Measurements from ENCODE around the gene TRIM72. TPM values are rescaled to one million over a fixed set of nuclear protein-coding genes. Genes with fewer than 3 reads are reported as not detected.
"Not testable (repeated sequence)": the region's sequence is repeated elsewhere in the genome, so short reads cannot be mapped to it uniquely, and the experiment has no call there.

The TRIM72 gene
- total RNA-seq, 2 donors from 2014 or later: 0.08 TPM; not detected in 1

DNA sequence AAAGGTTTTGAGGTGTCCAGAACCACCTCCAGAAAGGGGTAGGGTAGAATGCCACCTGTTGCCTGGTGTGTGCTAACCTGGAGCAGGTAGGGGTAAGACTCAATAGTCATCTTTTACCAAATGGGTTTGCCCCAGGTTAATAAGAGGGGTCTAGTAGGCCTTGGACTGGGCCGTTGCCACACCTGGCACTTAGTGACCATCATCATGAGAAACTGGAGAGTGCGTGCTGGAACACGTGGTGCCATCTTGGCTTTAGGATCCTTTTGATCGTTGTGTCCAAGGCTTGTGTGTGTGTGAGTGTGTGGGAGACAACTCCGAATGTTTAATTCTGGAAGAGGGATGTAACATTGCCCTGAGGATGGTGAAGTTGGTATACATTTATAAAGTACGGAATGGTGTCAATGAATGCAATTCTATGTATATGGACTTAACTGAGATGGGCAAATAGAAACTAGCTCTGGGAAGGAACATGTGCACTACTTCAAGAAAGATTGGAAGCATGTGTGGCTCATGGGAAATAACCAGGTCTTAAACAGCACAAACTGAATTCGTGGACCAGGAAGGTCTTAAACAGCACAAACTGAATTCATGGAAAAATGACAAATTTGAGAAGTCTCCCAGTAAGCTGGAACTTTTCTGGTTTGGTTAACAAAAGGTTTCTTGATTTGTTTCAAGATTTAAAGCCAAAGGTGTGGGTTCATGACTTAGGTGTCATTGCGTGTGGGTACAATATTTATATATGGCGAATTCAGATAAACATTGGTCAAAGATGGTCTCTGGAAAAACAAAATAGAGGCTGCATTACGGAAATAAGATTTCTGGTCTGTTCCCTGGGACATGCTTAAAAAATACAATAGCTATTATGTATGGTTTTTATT, 26.8 kb upstream of the TRIM72 start:
- no peaks in the 10 kb centered on the region for H3K27me3 Mint-ChIP-seq
- H3K36me3 Mint-ChIP-seq (ENCODE audit: low read depth): peaks cover 100% of the 10 kb centered on the region
- no peak for ATAC-seq (replicated peaks)
- H3K4me1 Mint-ChIP-seq: peaks cover 86% of the 10 kb centered on the region
- peak overlapping the region; percentile 99 for H3K4me3 Mint-ChIP-seq
- no peaks in the 10 kb centered on the region for H3K9me3 Mint-ChIP-seq
- peak overlapping the region; percentile 77 for H3K27ac Mint-ChIP-seq

DNA sequence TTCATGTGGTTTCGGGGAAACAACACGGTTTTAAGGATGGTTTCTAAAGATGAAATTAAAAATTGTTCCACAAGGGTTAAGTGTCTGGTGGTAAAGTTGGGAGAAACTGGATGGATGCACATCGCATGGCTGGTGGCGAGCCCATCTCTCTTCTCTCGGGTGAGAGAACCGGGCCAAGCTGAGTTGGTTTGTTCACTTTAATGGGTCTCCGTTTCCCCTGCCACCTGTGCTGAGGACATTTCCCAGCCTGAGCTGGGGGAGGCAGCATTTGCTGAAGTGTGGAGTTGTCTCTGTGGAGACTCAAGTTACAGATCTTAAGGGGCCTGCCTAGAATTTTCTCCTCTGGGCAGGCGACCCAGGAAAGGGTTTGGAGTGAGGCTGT, 26.1 kb upstream of the TRIM72 start:
- ATAC-seq (replicated peaks): no peak
- H3K36me3 Mint-ChIP-seq (ENCODE audit: low read depth): peaks cover 100% of the 10 kb centered on the region
- H3K4me3 Mint-ChIP-seq: peak overlapping the region; percentile 99
- peak overlapping the region; percentile 77 for H3K27ac Mint-ChIP-seq
- no peaks in the 10 kb centered on the region for H3K9me3 Mint-ChIP-seq
- no peaks in the 10 kb centered on the region for H3K27me3 Mint-ChIP-seq
- peaks cover 80% of the 10 kb centered on the region for H3K4me1 Mint-ChIP-seq

DNA sequence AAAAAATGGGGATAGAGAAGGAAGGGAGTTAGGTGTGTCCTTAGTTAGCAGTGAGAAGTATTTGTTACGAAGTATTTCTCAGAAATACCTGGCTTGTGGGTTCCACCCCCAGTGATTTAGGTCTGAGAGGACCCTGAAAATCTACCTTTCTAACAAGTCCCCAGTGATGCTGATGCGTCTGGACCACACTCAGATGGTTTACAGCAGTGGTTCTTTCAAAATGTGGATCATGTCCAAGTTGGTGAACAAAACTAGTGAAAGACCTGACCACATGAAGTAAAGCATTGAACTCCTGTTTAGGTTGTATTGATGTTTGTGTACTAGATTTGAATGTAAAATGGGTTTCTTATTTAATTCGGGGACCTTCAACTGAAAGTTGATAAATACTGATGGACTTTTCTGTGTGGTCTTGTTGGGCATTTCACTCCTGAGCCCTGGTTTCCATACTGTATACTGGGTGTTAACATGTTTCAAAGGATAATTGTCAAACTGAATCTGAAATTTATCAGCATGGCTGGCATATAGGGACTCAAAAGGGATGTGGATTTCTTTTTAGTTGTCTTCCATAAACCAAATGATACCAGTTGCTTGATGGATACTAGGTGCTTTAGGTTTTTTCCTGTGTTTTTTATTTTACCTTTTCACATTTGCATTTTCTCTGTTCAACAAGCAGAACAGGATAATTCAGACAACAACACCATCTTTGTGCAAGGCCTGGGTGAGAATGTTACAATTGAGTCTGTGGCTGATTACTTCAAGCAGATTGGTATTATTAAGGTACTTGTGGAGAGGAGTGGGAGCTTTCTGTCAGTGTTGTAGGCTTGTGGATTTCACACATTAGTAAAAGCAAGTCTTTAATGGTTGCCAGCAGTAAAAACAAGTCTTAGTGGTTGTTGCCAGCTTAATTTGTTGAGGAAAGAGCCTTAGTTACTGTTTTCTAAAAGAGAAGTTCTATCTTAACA, 25.2 kb upstream of the TRIM72 start:
- H3K27me3 Mint-ChIP-seq: no peaks in the 10 kb centered on the region
- no peaks in the 10 kb centered on the region for H3K9me3 Mint-ChIP-seq
- peaks cover 100% of the 10 kb centered on the region for H3K36me3 Mint-ChIP-seq (ENCODE audit: low read depth)
- peaks cover 81% of the 10 kb centered on the region for H3K4me1 Mint-ChIP-seq
- peak overlapping the region; percentile 77 for H3K27ac Mint-ChIP-seq
- ATAC-seq (replicated peaks): peak; percentile 18
- peak overlapping the region; percentile 99 for H3K4me3 Mint-ChIP-seq

DNA sequence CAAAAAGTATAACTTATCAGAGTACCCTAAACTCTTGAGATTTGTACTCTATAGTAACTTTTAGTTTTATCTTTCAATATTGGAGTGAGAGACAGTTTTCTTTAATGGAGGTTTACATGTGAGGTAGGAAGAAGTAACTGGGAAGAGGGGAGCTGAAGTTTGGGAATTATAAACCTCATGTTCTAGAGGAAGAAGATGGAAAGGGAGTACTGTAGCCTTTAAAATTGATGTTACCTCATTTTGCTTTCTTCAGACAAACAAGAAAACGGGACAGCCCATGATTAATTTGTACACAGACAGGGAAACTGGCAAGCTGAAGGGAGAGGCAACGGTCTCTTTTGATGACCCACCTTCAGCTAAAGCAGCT, 24.5 kb upstream of the TRIM72 start:
- ATAC-seq (replicated peaks): no peak
- Mint-ChIP-seq H3K27me3 (no peaks in the 10 kb centered on the region), H3K9me3 (no peaks in the 10 kb centered on the region), H3K4me3 (peak overlapping the region; percentile 99), H3K27ac (peak overlapping the region; percentile 77), H3K36me3 (ENCODE audit: low read depth) (peaks cover 100% of the 10 kb centered on the region), H3K4me1 (peaks cover 82% of the 10 kb centered on the region)

DNA sequence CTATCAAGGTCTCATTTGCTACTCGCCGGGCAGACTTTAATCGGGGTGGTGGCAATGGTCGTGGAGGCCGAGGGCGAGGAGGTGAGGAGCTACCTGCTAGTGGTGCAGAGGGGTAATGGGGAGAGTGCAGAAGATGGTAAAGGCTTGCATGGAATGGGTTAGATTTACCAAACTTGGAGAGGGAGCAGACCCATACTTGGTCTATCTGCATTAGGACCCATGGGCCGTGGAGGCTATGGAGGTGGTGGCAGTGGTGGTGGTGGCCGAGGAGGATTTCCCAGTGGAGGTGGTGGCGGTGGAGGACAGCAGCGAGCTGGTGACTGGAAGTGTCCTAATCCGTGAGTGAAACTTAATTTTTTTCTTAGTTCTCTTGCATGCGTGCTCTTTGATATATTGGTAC, 23.9 kb upstream of the TRIM72 start:
- Mint-ChIP-seq H3K4me1 (peaks cover 76% of the 10 kb centered on the region), H3K9me3 (no peaks in the 10 kb centered on the region), H3K27me3 (no peaks in the 10 kb centered on the region), H3K27ac (peak overlapping the region; percentile 77), H3K36me3 (ENCODE audit: low read depth) (peaks cover 100% of the 10 kb centered on the region), H3K4me3 (peak overlapping the region; percentile 99)
- no peak for ATAC-seq (replicated peaks)

DNA sequence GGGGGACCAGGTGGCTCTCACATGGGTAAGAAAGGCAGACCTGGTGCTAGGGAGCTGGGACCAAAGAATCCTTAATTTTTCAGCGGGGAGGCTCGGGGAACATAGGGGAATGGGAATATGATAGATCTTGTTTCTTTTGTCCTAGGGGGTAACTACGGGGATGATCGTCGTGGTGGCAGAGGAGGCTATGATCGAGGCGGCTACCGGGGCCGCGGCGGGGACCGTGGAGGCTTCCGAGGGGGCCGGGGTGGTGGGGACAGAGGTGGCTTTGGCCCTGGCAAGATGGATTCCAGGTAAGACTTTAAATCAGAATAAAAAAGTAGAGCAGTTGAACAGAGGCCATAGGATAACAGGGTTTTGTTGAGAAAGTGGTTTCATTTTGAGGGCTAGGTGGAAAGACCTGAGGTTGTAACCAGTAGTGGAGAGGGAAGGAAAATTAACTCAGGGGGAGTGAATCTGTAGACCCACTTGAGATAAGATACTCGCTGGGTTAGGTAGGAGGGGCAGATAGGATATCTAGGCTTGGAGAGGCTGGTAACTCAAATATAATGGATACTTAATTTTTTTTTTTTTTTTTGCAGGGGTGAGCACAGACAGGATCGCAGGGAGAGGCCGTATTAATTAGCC, 23.0 kb upstream of the TRIM72 start:
- peaks cover 100% of the 10 kb centered on the region for H3K36me3 Mint-ChIP-seq (ENCODE audit: low read depth)
- no peaks in the 10 kb centered on the region for H3K27me3 Mint-ChIP-seq
- no peaks in the 10 kb centered on the region for H3K9me3 Mint-ChIP-seq
- peaks cover 67% of the 10 kb centered on the region for H3K4me1 Mint-ChIP-seq
- H3K4me3 Mint-ChIP-seq: no peak overlapping the region
- H3K27ac Mint-ChIP-seq: peak overlapping the region; percentile 77
- ATAC-seq (replicated peaks): no peak

DNA sequence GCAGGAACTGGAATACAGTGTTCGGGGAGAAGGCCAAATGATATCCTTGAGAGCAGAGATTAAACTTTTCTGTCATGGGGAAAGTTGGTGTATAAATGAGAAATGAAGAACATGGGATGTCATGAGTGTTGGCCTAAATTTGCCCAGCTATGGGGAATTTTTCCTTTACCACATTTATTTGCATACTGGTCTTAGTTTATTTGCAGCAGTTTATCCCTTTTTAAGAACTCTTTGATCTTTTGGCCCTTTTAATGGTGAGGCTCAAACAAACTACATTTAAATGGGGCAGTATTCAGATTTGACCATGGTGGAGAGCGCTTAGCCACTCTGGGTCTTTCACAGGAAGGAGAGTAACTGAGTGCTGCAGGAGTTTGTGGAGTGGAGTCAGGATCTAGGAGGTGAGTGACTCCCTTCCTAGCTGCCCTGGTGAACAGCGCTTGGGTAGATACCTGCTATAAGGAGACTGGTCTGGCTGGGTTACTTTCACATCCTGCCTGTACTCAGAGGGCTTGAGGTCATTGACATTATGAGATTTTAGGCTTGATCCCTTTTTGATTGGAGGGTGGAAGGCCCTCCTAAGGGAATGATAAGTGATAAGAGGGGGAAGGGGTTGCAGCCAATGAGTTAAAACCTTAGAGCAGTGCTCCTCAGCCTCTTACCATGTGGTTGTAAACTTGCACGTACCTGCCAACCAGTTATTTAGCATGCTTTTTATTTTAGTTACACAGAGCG, 22.1 kb upstream of the TRIM72 start:
- H3K27ac Mint-ChIP-seq: peak overlapping the region; percentile 77
- H3K9me3 Mint-ChIP-seq: no peaks in the 10 kb centered on the region
- no peak for ATAC-seq (replicated peaks)
- peak overlapping the region; percentile 14 for H3K4me3 Mint-ChIP-seq
- peaks cover 100% of the 10 kb centered on the region for H3K36me3 Mint-ChIP-seq (ENCODE audit: low read depth)
- H3K27me3 Mint-ChIP-seq: no peaks in the 10 kb centered on the region
- H3K4me1 Mint-ChIP-seq: peaks cover 58% of the 10 kb centered on the region

DNA sequence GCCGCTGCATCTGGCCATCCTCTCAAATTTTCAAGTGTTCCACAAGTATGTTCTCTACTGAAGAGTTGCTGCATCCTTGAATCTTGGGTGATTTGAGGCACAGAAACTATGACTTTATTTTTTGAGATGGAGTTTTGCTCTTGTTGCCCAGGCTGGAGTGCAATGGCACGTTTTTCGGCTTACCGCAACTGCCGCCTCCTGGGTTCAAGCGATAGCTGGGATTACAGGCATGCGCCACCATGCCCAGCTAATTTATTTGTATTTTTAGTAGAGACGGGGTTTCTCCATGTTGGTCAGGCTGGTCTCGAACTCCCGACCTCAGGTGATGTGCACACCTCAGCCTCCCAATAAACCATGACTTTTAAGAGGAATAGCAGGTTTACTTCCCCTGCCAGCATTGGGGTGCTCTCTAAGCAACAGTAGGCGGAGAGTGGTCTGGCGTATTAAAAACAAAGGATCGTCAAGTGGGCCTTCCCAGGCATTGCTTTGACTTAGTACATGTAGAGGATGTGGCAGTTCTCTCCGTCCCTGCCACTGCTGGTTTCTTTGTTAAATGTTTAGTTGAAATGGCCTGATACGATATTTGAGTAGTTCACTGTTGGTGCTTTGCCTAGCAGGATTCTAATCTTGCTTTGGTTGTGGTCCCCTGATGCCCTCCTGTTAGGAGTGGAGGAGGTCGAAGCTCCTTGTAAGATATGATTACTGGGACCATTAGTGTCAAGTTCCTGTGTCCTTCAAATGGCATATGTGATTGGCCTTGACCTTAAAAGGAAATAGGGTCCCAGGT, 20.9 kb upstream of the TRIM72 start:
- ATAC-seq (replicated peaks): no peak
- Mint-ChIP-seq H3K4me1 (peaks cover 50% of the 10 kb centered on the region), H3K36me3 (ENCODE audit: low read depth) (peaks cover 99% of the 10 kb centered on the region), H3K9me3 (no peaks in the 10 kb centered on the region), H3K27me3 (no peaks in the 10 kb centered on the region), H3K4me3 (peak overlapping the region; percentile 35), H3K27ac (peak overlapping the region; percentile 80)

DNA sequence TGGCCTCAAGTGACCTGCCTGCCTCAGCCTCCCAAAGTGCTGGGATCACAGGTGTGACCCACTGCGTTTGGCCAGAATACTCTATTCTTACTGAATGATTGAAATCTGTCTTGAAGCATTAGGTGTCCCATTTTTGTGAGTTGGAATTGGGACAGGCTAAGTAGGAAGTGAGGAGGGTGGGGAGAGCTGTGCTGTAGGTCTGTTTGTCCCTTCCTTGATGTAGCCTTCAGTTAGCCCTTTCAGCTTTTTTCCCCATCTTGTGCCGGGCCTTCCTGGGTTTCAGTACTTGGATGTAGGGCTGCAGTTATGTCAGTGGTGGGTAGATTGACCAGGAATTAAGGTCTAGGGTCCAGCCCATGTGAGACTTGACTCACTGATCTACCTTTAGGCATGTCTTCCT, 20.0 kb upstream of the TRIM72 start:
- peaks cover 47% of the 10 kb centered on the region for H3K4me1 Mint-ChIP-seq
- H3K27ac Mint-ChIP-seq: peak overlapping the region; percentile 80
- no peaks in the 10 kb centered on the region for H3K9me3 Mint-ChIP-seq
- peaks cover 98% of the 10 kb centered on the region for H3K36me3 Mint-ChIP-seq (ENCODE audit: low read depth)
- no peak for ATAC-seq (replicated peaks)
- H3K4me3 Mint-ChIP-seq: peak overlapping the region; percentile 35
- H3K27me3 Mint-ChIP-seq: no peaks in the 10 kb centered on the region

DNA sequence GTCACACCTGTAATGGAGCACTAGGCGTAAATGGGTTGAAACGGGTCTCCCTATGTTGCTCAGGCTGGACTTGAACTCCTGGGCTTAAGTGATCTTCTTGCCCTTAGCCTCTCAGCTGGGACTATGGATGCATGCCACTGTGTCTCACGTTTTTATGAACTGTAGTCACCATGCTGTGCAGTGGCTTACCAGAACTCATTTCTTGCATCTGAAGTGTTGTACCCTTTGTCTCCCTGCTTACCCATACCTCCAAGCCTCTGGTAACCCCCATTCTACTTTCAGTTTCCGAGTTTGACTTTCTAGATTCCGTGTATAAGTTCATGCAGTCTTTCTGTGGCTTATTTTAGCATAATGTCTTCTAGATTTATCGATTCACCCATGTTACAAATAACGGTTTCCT, 19.0 kb upstream of the TRIM72 start:
- H3K9me3 Mint-ChIP-seq: no peaks in the 10 kb centered on the region
- ATAC-seq (replicated peaks): peak; percentile 92
- H3K27ac Mint-ChIP-seq: peak overlapping the region; percentile 80
- peaks cover 47% of the 10 kb centered on the region for H3K4me1 Mint-ChIP-seq
- peak overlapping the region; percentile 35 for H3K4me3 Mint-ChIP-seq
- H3K27me3 Mint-ChIP-seq: no peaks in the 10 kb centered on the region
- H3K36me3 Mint-ChIP-seq (ENCODE audit: low read depth): peaks cover 96% of the 10 kb centered on the region

DNA sequence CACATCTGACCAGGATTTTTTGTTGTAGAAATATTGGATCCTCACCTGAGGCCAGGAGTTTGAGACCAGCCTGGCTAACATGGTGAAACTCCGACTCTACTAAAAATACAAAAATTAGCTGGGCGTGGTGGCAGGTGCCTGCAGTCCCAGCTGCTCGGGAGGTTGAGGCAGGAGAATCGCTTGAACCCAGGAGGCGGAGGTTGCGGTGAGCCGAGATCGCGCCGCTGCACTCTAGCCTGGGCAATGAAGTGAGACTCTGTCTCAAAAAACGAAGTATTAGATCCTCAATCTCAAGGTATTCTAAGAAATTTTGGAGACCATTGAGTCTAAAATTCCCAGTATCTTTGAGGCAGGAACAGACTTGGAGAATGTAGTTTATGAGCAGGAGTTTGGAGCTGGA, 18.1 kb upstream of the TRIM72 start:
- not testable (repeated sequence) for H3K9me3 Mint-ChIP-seq; H3K27me3 Mint-ChIP-seq; ATAC-seq (replicated peaks); H3K4me3 Mint-ChIP-seq
- peaks cover 42% of the 10 kb centered on the region for H3K4me1 Mint-ChIP-seq
- H3K27ac Mint-ChIP-seq: peak overlapping the region; percentile 71
- peaks cover 89% of the 10 kb centered on the region for H3K36me3 Mint-ChIP-seq (ENCODE audit: low read depth)

DNA sequence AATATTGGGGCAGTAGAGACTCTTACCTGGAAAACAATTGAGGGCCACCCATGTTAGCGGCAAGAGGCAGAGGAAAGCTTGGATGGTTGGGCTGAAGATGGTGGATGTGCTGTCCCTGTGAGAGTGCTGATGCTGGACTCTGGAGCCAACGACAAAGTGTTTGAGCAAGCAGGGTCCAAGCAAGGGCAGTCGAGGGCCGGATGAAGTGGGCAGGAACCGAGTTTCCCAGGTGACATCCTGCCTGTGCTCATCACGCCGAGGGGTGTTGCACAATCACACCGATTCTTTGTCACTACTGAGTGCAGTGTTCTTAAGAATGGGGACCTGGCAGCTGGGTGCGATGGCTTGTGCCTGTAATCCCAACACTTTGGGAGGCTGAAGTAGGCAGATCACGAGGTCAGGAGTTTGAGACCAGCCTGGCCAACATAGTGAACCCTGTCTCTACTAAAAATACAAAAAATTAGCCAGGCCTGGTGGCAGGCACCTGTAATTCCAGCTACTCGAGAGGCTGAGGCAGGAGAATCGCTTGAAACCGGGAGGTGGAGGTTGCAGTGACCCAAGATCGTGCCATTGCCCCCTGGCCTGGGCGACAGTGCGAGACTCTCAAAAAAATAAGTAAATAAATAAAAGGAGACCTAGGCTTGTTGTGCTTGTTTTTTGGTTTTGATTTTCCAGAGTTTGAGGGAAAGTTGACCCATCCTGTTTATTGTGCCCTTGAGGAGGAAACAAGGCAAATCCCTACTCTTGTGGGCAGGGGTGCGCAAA, 17.4 kb upstream of the TRIM72 start:
- Mint-ChIP-seq H3K4me1 (peaks cover 42% of the 10 kb centered on the region), H3K36me3 (ENCODE audit: low read depth) (peaks cover 82% of the 10 kb centered on the region), H3K27me3 (no peaks in the 10 kb centered on the region), H3K4me3 (no peak overlapping the region), H3K9me3 (no peaks in the 10 kb centered on the region), H3K27ac (peak overlapping the region; percentile 71)
- no peak for ATAC-seq (replicated peaks)
